ENCODE results near the gene CSRP1. TPM values are rescaled to one million over a fixed set of nuclear protein-coding genes. Genes with fewer than 3 reads are reported as not detected.

CSRP1 gene
- total and polyA plus RNA-seq, 2 of the 13 experiments (the other 11 are each of a cell fraction or from before 2014, with no cell fraction given) = 17.7 to 68.9 TPM

DNA sequence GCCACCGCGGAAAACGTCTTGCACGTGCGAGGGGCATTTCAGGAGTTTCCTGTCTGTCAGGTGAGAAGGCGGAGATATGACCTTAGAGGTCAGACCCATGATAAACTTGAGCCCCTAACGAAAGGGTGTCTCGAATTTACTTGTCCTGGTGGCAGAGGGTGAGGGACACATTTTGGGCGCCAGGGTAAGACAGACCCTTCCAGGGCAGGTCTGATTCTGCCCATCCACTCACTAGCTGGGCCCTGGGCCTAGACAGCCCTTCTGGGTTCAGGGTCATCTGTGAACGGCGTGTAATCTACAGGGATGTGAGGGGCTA is 395 bp upstream of the CSRP1 start:
- TF ChIP-seq ZBTB7B (CRISPR knock-in tag; IDR thresholded peaks at IDR 0.05) (0 out of 2 replicates have a peak, but pooled peaks have one; percentile 12), FOXA1 (IDR thresholded peaks at IDR 0.05) (no peak), FOXA1 (CRISPR knock-in tag; IDR thresholded peaks at IDR 0.05) (no peak), KDM3A (CRISPR knock-in tag; IDR thresholded peaks at IDR 0.05; ENCODE audit: low read depth) (no peak), ZFP90 (CRISPR knock-in tag; IDR thresholded peaks at IDR 0.05; ENCODE audit: borderline replicate concordance) (no peak), MAZ (IDR thresholded peaks at IDR 0.05; ENCODE audit: borderline replicate concordance, low read depth, low read length) (no peak), MAZ (CRISPR knock-in tag; IDR thresholded peaks at IDR 0.05; ENCODE audit: low read depth) (0 out of 2 replicates have a peak, but pooled peaks have one; percentile 9), NR2F6 (IDR thresholded peaks at IDR 0.05) (0 out of 2 replicates have a peak, but pooled peaks have one; percentile 27), NR2F6 (CRISPR knock-in tag; IDR thresholded peaks at IDR 0.05) (no peak; the same call in 1 of the 2 replicates), RBM22 (optimal IDR thresholded peaks at IDR 0.05; ENCODE audit: low read length) (no peak), MEIS2 (CRISPR knock-in tag; IDR thresholded peaks at IDR 0.05) (0 out of 2 replicates have a peak, but pooled peaks have one; percentile 9), ZNF501 (CRISPR knock-in tag; IDR thresholded peaks at IDR 0.05) (0 out of 2 replicates have a peak, but pooled peaks have one; percentile 10), ZNF282 (IDR thresholded peaks at IDR 0.05; ENCODE audit: partially characterized antibody) (no peak), ZNF205 (CRISPR knock-in tag; IDR thresholded peaks at IDR 0.05) (0 out of 2 replicates have a peak, but pooled peaks have one; percentile 5)
- TF ChIP-seq, protein P1, sequence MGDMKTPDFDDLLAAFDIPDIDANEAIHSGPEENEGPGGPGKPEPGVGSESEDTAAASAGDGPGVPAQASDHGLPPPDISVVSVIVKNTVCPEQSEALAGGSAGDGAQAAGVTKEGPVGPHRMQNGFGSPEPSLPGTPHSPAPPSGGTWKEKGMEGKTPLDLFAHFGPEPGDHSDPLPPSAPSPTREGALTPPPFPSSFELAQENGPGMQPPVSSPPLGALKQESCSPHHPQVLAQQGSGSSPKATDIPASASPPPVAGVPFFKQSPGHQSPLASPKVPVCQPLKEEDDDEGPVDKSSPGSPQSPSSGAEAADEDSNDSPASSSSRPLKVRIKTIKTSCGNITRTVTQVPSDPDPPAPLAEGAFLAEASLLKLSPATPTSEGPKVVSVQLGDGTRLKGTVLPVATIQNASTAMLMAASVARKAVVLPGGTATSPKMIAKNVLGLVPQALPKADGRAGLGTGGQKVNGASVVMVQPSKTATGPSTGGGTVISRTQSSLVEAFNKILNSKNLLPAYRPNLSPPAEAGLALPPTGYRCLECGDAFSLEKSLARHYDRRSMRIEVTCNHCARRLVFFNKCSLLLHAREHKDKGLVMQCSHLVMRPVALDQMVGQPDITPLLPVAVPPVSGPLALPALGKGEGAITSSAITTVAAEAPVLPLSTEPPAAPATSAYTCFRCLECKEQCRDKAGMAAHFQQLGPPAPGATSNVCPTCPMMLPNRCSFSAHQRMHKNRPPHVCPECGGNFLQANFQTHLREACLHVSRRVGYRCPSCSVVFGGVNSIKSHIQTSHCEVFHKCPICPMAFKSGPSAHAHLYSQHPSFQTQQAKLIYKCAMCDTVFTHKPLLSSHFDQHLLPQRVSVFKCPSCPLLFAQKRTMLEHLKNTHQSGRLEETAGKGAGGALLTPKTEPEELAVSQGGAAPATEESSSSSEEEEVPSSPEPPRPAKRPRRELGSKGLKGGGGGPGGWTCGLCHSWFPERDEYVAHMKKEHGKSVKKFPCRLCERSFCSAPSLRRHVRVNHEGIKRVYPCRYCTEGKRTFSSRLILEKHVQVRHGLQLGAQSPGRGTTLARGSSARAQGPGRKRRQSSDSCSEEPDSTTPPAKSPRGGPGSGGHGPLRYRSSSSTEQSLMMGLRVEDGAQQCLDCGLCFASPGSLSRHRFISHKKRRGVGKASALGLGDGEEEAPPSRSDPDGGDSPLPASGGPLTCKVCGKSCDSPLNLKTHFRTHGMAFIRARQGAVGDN (CRISPR knock-in tag; IDR thresholded peaks at IDR 0.05) = peak; percentile 55; the same call in 1 of the 2 replicates
- TF ChIP-seq, protein P2, sequence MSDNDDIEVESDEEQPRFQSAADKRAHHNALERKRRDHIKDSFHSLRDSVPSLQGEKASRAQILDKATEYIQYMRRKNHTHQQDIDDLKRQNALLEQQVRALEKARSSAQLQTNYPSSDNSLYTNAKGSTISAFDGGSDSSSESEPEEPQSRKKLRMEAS (IDR thresholded peaks at IDR 0.05) = peak; percentile 14; the same call in 1 of the 2 replicates
- Histone ChIP-seq H3K4me1 (ENCODE audit: insufficient read depth, low read length) (peaks cover 57% of the 10 kb centered on the region), H2AFZ (ENCODE audit: low read length) (no peak overlapping the region), H3K9me3 (ENCODE audit: low read length) (no peaks in the 10 kb centered on the region), H3K4me3 (replicated peaks in 1 of 3; ENCODE audit: insufficient read depth in 1 of 3, low read depth in 2 of 3, low read length in 3 of 3) (peak overlapping the region in 2 of 3 experiments; percentile 77 to 80; a peak in 4 of 6 replicates), H3K27ac (ENCODE audit: extremely low read length, insufficient read depth, low read length) (no peak overlapping the region), H3K27me3 (ENCODE audit: control insufficient read depth in 1 of 2, insufficient read depth in 2 of 2, low read length in 2 of 2) (no peaks in the 10 kb centered on the region; a peak in 1 of 5 replicates), H3K9ac (ENCODE audit: insufficient read depth, low read depth, low read length) (peak overlapping the region; percentile 66), H4K20me1 (ENCODE audit: insufficient read depth, low read length) (no peaks in the 10 kb centered on the region), H3K79me2 (ENCODE audit: insufficient read depth, low read length) (no peaks in the 10 kb centered on the region), H3K36me3 (replicated peaks in 1 of 2; ENCODE audit: control insufficient read depth in 1 of 2, insufficient read depth in 2 of 2, low read length in 2 of 2) (no peaks in the 10 kb centered on the region), H3K4me2 (ENCODE audit: low read depth, low read length) (peak overlapping the region; percentile 87)
- ATAC-seq (peak; percentile 11; the same call in 2 of the 3 replicates), FAIRE-seq (no peak), DNase-seq (ENCODE audit: low spot score) (no peak)
- 43% methylated on average over 6 of the region's 11 CpGs for WGBS (ENCODE audit: low lambda C conversion rate)
- intact Hi-C loops (cut with micrococcal nuclease; ENCODE audit: unreplicated experiment) (no loop called here), in situ Hi-C loops (cut with HindIII; ENCODE audit: extremely low pct_ligation_motif_present, low pct_unique_long_range_greater_than_20kb) (no loop called here)
- TSS peak; percentile 68 for BruUV-seq (replicated peaks)
- ChIA-PET CTCF (ENCODE audit: low intra/inter-chr PET ratio, low total read pairs) (interaction anchor here (2.5 kb wide), 1 partner anchor 25 kb away, joined by 5 read pairs; no protein-coding TSS in a partner anchor), POLR2A (interaction anchor here (1.2 to 2.5 kb wide), 3 partner anchors 9 to 39 kb away, joined by 4 to 9 read pairs (median 9); partner anchors contain the start of gene PHLDA3)
